ENCODE results near the gene NCEH1. TPM values are rescaled to one million over a fixed set of nuclear protein-coding genes. Genes with fewer than 3 reads are reported as not detected.

The NCEH1 gene
- total RNA-seq, 4 donors from 2014 or later = 6.6 to 15.8 (median 10.6) TPM

DNA sequence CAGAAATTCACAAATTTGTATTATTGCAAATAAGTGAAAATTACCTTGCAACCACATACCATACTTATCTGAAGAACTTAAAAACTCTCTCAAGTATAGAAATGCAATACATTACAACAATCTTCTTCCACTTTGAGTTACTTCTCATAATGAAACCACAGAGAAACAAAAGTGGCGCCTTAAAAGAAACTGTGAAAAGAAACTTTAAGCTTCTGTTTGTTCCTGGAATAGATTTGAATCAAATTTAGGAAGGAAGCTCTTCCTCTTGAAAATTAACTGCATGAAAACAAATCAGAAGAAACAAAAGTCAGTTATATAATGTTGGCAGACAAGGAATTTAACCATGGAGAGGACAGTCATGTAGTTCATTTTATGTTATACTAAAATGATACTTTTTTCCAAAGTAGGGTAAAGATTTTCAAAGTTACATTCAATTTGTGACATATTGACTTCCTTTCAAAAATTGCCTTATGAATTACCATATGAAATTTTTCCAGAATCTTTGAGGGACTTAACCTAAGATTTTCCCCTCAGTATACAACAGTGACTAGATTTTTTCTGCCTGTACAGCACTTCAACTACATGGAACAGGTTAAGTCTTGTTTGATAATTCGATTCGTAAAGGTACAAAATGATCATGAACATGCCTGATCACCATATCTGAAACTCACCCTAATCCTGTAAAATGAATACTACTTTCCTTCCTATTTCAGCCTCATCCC lies 130.0 kb downstream of the NCEH1 start:
- H3K27ac ChIP-seq = peak overlapping the region in 3 of 4 donors; percentile 12 to 62 (median 28)
- no peaks in the 10 kb centered on the region for H3K27me3 ChIP-seq
- no peaks in the 10 kb centered on the region for H3K9me3 ChIP-seq
- peaks cover 0 to 20% (median 3%) of the 10 kb centered on the region in 4 donors for H3K4me1 ChIP-seq
- no peak overlapping the region for H3K4me3 ChIP-seq
- no peaks in the 10 kb centered on the region for H3K36me3 ChIP-seq
- DNase-seq = no peak
- TF ChIP-seq POLR2A (IDR thresholded peaks at IDR 0.05) = no peak
- TF ChIP-seq, protein P1, sequence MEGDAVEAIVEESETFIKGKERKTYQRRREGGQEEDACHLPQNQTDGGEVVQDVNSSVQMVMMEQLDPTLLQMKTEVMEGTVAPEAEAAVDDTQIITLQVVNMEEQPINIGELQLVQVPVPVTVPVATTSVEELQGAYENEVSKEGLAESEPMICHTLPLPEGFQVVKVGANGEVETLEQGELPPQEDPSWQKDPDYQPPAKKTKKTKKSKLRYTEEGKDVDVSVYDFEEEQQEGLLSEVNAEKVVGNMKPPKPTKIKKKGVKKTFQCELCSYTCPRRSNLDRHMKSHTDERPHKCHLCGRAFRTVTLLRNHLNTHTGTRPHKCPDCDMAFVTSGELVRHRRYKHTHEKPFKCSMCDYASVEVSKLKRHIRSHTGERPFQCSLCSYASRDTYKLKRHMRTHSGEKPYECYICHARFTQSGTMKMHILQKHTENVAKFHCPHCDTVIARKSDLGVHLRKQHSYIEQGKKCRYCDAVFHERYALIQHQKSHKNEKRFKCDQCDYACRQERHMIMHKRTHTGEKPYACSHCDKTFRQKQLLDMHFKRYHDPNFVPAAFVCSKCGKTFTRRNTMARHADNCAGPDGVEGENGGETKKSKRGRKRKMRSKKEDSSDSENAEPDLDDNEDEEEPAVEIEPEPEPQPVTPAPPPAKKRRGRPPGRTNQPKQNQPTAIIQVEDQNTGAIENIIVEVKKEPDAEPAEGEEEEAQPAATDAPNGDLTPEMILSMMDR (IDR thresholded peaks at IDR 0.05) = no peak

Small RNA genes lying within 50 kb of the gene (small RNA-seq; reads per million reads assigned to genes)
- gene RNU6-547P = 0 reads per million in 2 donors

Other genes with a start within 250 kb of the NCEH1 start
- 100 to 1,000 TPM in 3 of 4 donors, 10 to 100 TPM in 1; 52.0 to 229 (median 123) TPM for gene TNFSF10, start 187.6 kb downstream of the NCEH1 start, total RNA-seq
- 10 to 100 TPM in 1 of 4 donors, 1 to 10 TPM in 3; 8.9 to 11.2 (median 9.8) TPM for gene ECT2, start 39.7 kb upstream of the NCEH1 start, total RNA-seq

Data from Peyer's patch (tissue), 4 donors.